ENCODE data around the gene GNG4. TPM values are rescaled to one million over a fixed set of nuclear protein-coding genes. Genes with fewer than 3 reads are reported as not detected.

GNG4 gene
- total and polyA plus RNA-seq, 2 donors (not counting 3 experiments of a cell fraction or from before 2014, with no cell fraction given), result 0.10 TPM; not detected in 1

DNA sequence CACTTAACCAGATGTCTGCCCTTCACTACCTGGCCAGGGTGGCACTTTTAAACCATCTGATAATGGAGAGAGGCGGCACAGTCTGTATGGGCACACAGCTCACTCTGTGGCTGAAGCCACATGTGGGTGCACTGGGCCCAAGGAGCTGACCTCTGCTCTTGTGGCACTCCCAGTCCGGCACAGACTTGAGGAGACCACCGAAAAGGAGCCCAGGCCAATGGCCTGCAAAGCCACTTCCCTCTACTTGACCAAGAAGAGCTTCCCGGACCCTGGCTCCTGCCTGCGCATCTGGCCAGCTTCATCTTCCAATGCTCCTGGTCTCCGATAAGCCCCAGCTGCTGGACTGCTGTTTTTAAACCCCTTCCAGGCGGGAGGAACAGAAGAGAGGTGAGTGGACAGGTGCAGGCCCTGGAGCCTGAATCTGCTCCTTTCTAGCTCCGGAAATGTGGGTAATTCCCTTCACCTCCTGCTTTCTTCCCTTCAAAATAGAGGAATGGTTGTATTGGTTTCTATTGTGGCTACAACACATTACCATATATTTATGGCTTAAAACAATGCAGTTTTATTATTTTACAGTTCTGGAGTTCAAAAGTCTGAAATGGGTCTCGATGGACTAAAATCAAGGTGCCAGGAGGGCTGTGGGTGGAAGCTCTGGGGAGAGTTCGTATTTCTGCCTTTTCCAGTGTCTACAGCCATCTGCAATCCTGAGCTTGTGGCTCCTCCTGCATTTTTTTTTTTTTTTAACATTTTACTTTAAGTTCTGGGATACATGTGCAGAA, 11.6 kb downstream of the GNG4 start:
- dilution Hi-C loops (cut with MboI; ENCODE audit: extremely low pct_ligation_motif_present, low sequenced_read_pairs) (no loop called here), intact Hi-C loops (cut with micrococcal nuclease) (no loop called here)
- DNase-seq (ENCODE audit: low read depth, low spot score) (no peak), FAIRE-seq (no peak)
- no peaks in the 10 kb centered on the region for H4K20me1 ChIP-seq (replicated peaks; ENCODE audit: control insufficient read depth, extremely low read depth, insufficient read depth, low read length)
- BruUV-seq (replicated peaks), result no TSS peak
- peaks cover 0 to 2% of the 10 kb centered on the region in 2 experiments for H3K27me3 ChIP-seq (ENCODE audit: control insufficient read depth in 2 of 2, insufficient read depth in 2 of 2, low read length in 2 of 2)
- no peak overlapping the region for H3K4me2 ChIP-seq (ENCODE audit: insufficient read depth, low read length)
- H3K36me3 ChIP-seq (ENCODE audit: control insufficient read depth in 2 of 2, extremely low read depth in 1 of 2, insufficient read depth in 2 of 2, low read length in 2 of 2), result no peaks in the 10 kb centered on the region
- TF ChIP-seq POLR2AphosphoS5 (IDR thresholded peaks at IDR 0.05; ENCODE audit: insufficient read depth, low read depth, low read length) (no peak), FOS (IDR thresholded peaks at IDR 0.05; ENCODE audit: borderline replicate concordance, insufficient read depth, low read length) (no peak)
- TF ChIP-seq, protein P1, sequence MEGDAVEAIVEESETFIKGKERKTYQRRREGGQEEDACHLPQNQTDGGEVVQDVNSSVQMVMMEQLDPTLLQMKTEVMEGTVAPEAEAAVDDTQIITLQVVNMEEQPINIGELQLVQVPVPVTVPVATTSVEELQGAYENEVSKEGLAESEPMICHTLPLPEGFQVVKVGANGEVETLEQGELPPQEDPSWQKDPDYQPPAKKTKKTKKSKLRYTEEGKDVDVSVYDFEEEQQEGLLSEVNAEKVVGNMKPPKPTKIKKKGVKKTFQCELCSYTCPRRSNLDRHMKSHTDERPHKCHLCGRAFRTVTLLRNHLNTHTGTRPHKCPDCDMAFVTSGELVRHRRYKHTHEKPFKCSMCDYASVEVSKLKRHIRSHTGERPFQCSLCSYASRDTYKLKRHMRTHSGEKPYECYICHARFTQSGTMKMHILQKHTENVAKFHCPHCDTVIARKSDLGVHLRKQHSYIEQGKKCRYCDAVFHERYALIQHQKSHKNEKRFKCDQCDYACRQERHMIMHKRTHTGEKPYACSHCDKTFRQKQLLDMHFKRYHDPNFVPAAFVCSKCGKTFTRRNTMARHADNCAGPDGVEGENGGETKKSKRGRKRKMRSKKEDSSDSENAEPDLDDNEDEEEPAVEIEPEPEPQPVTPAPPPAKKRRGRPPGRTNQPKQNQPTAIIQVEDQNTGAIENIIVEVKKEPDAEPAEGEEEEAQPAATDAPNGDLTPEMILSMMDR (IDR thresholded peaks at IDR 0.05; ENCODE audit: extremely low read depth in 1 of 2, insufficient read depth in 1 of 2, low read depth in 1 of 2, low read length in 2 of 2), result no peak
- POLR2A ChIA-PET, result no interaction called here
- no peak overlapping the region for H2AFZ ChIP-seq (ENCODE audit: low read depth, low read length)
- H3K79me2 ChIP-seq (ENCODE audit: control insufficient read depth, insufficient read depth, low read length), result no peaks in the 10 kb centered on the region
- H3K9ac ChIP-seq (replicated peaks; ENCODE audit: extremely low read depth, insufficient read depth, low read length), result no peak overlapping the region
- no peaks in the 10 kb centered on the region for H3K9me1 ChIP-seq (replicated peaks; ENCODE audit: control insufficient read depth, extremely low read depth, insufficient read depth, low read length)
- peaks cover 7% of the 10 kb centered on the region for H3K4me1 ChIP-seq (ENCODE audit: control insufficient read depth, extremely low read depth, insufficient read depth, low read length)
- no peaks in the 10 kb centered on the region for H3K9me3 ChIP-seq (replicated peaks; ENCODE audit: control insufficient read depth, insufficient read depth, low read length)
- CTCF ChIA-PET, result interaction anchor here (0.8 to 1.8 kb wide), 2 partner anchors 9 to 37 kb away, joined by 4 read pairs; no protein-coding TSS in a partner anchor
- no peak overlapping the region for H3K27ac ChIP-seq (ENCODE audit: insufficient read depth, low read depth, low read length)
- H3K4me3 ChIP-seq (replicated peaks in 1 of 3; ENCODE audit: insufficient read depth in 1 of 3, low read depth in 1 of 3, low read length in 3 of 3), result no peak overlapping the region

All from endothelial cell of umbilical vein (primary cell).